Mucosa of descending colon (tissue), 3 donors: ENCODE results near the gene NPDC1. TPM values are rescaled to one million over a fixed set of nuclear protein-coding genes. Genes with fewer than 3 reads are reported as not detected.
A peak's percentile ranks its signal among the peaks of the same experiment; 100 is the strongest.

Experiments used
- ATAC-seq: fragments of 200-7000 bp; cut with Tn5 transposase; one replicate; pipeline ENCODE4 v1.9.1; 2020; ENCODE audit warnings: mild to moderate bottlenecking, moderate library complexity
- DNase-seq, 3 donors: peaks; one replicate each; pipeline ENCODE4 v3.0.0-alpha.2; 2020
- H3K36me3 ChIP-seq: fragments of 200-600 bp; one replicate; pipeline ENCODE4 v1.8.0; 2021; ENCODE audit warnings: low read depth, mild to moderate bottlenecking
- H3K4me1 ChIP-seq: fragments of 200-600 bp; one replicate; pipeline ENCODE4 v1.8.0; 2021; ENCODE audit warnings: low read depth, mild to moderate bottlenecking
- H3K4me3 ChIP-seq: fragments of 200-600 bp; one replicate; pipeline ENCODE4 v1.8.0; 2021; ENCODE audit warnings: mild to moderate bottlenecking
- H3K9me3 ChIP-seq: fragments of 200-600 bp; one replicate; pipeline ENCODE4 v1.8.0; 2021; ENCODE audit warnings: mild to moderate bottlenecking
- CTCF ChIP-seq: fragments of 200-600 bp; IDR thresholded peaks from one replicate; pipeline ENCODE4 v1.8.0; 2022; ENCODE audit warnings: antibody characterized with exemption, mild to moderate bottlenecking
- intact Hi-C, 2 donors: fragments of 100-400 bp; cut with DNase I in 1 of 2; cut with micrococcal nuclease in 1 of 2; formaldehyde crosslinking; loops; one replicate each; pipeline versions ENCODE4 v1.11.0 to v1.11.1; 2022; cut with DNase I, micrococcal nuclease
- total RNA-seq, 3 donors: library from RNA; stranded (reverse); fragmentation: NEBNext Ultra II Directional in 2 of 3; extraction: Animal tissue kit (Norgen Biotek cat#: 25700) in 2 of 3; gene quantifications; one replicate each; pipeline versions ENCODE4 v1.2.1 to v1.2.4, GENCODE V29; 2021 to 2023
- donor health status: DM: no; HTN: no; CAD: no; lungs with moderate emphysema.
- donor health status: DM: no; HTN: no; CAD: no.
- donor health status: DM: no; HTN: yes; CAD: no.

Gene NPDC1
- total RNA-seq, 3 donors from 2014 or later, result 78.6 to 177 (median 83.0) TPM

DNA sequence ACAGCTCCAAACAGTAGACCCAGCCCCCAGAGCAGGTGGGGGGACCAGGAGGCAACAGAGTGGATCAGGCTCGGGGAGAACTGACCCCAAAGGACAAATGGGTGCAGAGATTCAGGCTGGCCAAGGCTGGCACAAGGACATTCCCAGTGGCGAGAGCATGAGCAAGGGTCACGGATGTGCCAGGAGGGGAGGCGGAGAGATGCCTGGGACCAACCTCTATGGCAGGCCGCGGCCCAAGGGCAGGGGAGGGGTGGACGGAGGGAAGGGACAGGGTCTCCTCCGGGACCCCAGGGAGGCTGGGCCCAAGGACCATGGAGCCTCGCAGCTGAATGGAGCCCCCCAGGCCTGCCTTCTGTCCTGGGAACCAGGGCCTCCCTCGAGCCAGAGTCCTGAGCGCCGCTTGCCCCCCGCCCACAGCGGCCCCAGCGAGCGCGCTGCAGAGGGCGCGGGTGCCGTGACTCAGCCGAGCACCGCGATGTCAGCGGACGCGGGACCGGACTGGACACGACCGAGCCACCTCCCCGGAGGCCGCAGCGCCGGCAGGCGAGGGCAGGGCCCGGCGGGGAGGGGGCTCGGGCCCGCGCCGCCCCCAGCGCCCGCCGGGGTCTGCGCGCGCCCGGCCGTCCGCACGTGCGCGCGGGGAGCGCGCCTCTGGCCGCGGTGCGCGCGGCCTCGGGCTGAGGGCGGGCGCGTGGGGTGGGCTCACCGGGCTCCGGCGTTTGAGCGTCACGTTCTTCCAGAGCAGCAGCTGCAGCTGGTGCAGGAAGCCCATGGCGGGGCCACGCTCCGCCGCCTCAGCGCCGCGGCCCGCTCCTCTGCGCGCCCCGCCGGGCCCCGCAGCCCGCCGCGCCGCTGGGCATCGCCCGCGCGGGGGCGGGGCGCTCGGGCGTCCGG lies 18.4 kb downstream of the NPDC1 start, which contains the start of gene ABCA2:
TSS of gene ABCA2 (minus strand) at position 869 of the 894 bp plus-strand sequence. CDS start at position 772, 97 bp downstream.
- Histone ChIP-seq H3K36me3 (no peaks in the 10 kb centered on the region), H3K4me1 (peaks cover 49% of the 10 kb centered on the region), H3K9me3 (no peaks in the 10 kb centered on the region), H3K4me3 (peak within 1 kb of the TSS; percentile 24)
- intact Hi-C loops, result loop anchor here in 1 of 2 donors (5.0 kb wide), 1 partner anchor 240 kb away; no protein-coding TSS in a partner anchor
- no peak for DNase-seq
- no peak for TF ChIP-seq CTCF
- ATAC-seq, result no peak

GRCh38 chr9:137026828-137027227 lies 19.1 kb downstream of the NPDC1 start:
- peaks cover 54% of the 10 kb centered on the region for H3K4me1 ChIP-seq
- DNase-seq (no peak), ATAC-seq (no peak)
- no peaks in the 10 kb centered on the region for H3K36me3 ChIP-seq
- intact Hi-C loops, result loop anchor here in 1 of 2 donors (5.0 kb wide), 1 partner anchor 240 kb away; no protein-coding TSS in a partner anchor
- TF ChIP-seq CTCF, result no peak
- no peak overlapping the region for H3K4me3 ChIP-seq
- no peaks in the 10 kb centered on the region for H3K9me3 ChIP-seq

DNA sequence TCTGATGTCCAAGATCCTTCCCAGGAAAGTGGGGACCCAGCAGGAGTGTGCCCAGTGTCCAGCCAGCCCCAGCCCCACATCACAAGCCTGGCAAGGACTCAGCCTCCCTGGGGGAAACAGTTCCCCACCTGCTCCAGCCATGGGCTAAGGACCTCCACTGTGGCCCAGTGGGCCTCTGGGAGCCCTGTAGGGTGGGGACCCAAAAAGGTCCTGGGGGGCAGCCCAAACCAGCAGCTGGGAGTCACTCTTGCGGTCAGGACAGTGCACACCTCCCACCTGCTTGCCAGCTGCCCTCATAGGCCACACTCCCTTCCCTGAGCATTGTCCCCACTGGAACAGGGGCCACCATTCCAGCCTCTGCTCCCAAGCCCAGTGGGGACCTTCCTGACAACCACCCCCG lies 19.6 kb downstream of the NPDC1 start:
- peaks cover 54% of the 10 kb centered on the region for H3K4me1 ChIP-seq
- DNase-seq (no peak), ATAC-seq (no peak)
- H3K36me3 ChIP-seq, result no peaks in the 10 kb centered on the region
- H3K4me3 ChIP-seq, result no peak overlapping the region
- intact Hi-C loops, result loop anchor here in 1 of 2 donors (5.0 kb wide), 1 partner anchor 239 kb away; no protein-coding TSS in a partner anchor
- TF ChIP-seq CTCF, result no peak
- H3K9me3 ChIP-seq, result no peaks in the 10 kb centered on the region

DNA sequence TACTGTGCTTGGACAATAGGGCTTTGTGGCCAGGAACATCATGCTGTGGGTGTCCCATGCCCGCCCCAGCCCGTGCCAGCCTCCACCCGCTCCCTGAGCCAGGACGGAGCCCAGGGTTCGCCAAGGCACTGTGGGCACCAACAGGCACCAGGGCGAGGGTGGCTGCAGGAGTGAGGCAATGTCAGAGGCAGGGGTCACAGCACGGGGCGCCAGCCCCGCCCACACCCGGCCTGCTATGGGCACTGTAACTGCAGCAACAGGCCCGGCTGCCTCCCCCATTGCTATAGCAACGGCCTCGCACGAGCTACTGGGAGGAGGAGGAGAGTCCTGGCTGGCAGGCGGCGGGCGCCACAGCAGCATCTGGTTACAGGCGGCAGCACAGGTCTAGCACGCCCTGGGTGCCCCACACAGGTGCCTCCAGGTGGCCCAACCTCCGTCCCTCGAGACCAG lies 20.4 kb downstream of the NPDC1 start:
- H3K9me3 ChIP-seq, result no peaks in the 10 kb centered on the region
- ATAC-seq (peak; percentile 10), DNase-seq (peak in 2 of 3 donors; percentile 54 to 83)
- H3K4me1 ChIP-seq, result peaks cover 54% of the 10 kb centered on the region
- no peaks in the 10 kb centered on the region for H3K36me3 ChIP-seq
- intact Hi-C loops, result loop anchor here in 1 of 2 donors (5.0 kb wide), 1 partner anchor 238 kb away; no protein-coding TSS in a partner anchor
- no peak for TF ChIP-seq CTCF
- H3K4me3 ChIP-seq, result no peak overlapping the region

- Histone ChIP-seq H3K9me3 (no peaks in the 10 kb centered on the region), H3K4me3 (no peak overlapping the region), H3K4me1 (peaks cover 38% of the 10 kb centered on the region), H3K36me3 (no peaks in the 10 kb centered on the region)
- DNase-seq (no peak), ATAC-seq (no peak)
- intact Hi-C loops, result no loop called here
- no peak for TF ChIP-seq CTCF
These were observed 22.4 kb downstream of the NPDC1 start for GRCh38 chr9:137023583-137023991.
